Skeletal muscle satellite cell (primary cell): ENCODE data around the gene CER1.

Experiments used
- H3K27me3 ChIP-seq: 2 replicates; pipeline ENCODE4 v1.7.0; 2013; ENCODE audit warnings: low read length; ENCODE audit not compliant: control insufficient read depth, insufficient read depth
- H3K36me3 ChIP-seq: 2 replicates; pipeline ENCODE4 v1.7.0; 2013; ENCODE audit warnings: mild to moderate bottlenecking, control low read depth, low read length; ENCODE audit not compliant: insufficient read depth
- H3K4me1 ChIP-seq: 2 replicates; pipeline ENCODE4 v1.7.0; 2013; ENCODE audit warnings: low read length; ENCODE audit not compliant: control insufficient read depth, insufficient read depth
- H3K4me2 ChIP-seq: 2 replicates; pipeline ENCODE4 v1.7.0; 2013; ENCODE audit warnings: mild to moderate bottlenecking, low read length
- H3K4me3 ChIP-seq: 2 replicates; pipeline ENCODE4 v1.7.0; 2013; ENCODE audit warnings: low read length
- H3K9ac ChIP-seq: 2 replicates; pipeline ENCODE4 v1.7.0; 2013; ENCODE audit warnings: mild to moderate bottlenecking, low read depth, low read length, moderate library complexity
- H3K9me3 ChIP-seq: replicated peaks from 2 replicates; pipeline ENCODE4 v1.7.0; 2013; ENCODE audit warnings: mild to moderate bottlenecking, control low read depth, low read length

Gene CER1

DNA sequence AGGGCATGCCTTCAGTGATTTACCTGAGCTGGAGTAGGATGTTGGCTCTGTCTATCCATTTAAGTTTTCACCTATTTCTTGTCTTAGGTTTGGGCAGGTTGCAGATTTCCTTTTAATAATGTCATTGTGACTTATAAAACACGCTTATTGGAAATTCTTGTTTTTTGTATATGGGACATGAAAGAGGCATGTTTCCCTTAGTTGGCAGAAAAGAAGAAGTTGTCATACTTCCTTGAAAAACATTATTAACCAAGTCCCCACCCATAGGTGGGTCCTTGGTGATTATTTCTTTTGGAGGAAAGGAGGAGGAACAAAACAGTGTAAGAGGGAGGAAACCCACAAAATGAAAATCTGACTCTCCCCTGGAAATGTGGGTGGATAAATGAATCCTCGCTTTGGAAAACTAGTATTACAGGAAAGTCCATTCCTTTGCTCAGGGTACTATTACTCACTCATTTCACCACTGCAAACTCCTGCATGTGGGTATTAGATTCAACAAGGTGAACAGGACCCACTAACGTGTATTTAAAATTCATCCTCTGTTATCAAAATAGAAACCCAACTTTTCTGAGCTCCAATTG is 9.3 kb downstream of the CER1 start:
- Histone ChIP-seq H3K4me1 (peaks cover 2% of the 10 kb centered on the region), H3K27me3 (peaks cover 3% of the 10 kb centered on the region), H3K9me3 (no peaks in the 10 kb centered on the region), H3K9ac (no peak overlapping the region), H3K4me2 (no peak overlapping the region), H3K36me3 (no peaks in the 10 kb centered on the region), H3K4me3 (no peak overlapping the region)

GRCh38 chr9:14710804-14711203 is 11.7 kb downstream of the CER1 start:
- Histone ChIP-seq H3K4me3 (no peak overlapping the region), H3K27me3 (peaks cover under 1% of the 10 kb centered on the region), H3K9me3 (no peaks in the 10 kb centered on the region), H3K9ac (no peak overlapping the region), H3K36me3 (no peaks in the 10 kb centered on the region), H3K4me1 (peaks cover 2% of the 10 kb centered on the region), H3K4me2 (no peak overlapping the region)

DNA sequence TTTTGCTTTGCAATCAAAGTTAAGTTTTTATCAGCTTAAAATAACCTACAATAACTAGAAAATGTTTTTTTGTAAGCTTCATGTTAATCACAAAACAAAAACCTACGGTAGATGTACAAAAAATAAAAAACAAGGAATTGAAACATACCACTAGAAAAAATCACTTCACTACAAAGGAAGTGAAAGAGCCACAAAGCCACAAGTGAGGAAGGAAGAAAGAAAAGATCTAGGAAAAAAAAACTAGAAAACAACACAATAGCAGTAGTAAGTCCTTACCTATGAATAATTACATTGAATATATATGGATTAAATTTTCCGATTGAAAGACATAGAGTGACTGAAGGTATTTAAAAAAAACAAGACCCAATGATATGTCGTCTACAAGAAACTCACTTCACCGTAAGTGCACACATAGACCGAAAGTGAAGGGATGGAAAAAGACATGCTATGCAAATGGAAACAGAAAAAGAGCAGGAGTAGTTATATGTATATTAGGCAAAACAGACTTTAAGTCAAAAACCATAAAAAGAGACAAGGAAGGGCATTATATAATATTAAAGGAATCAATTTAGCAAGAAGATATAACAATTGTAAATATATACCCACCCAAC is 15.9 kb downstream of the CER1 start:
- Histone ChIP-seq H3K36me3 (no peaks in the 10 kb centered on the region), H3K4me3 (no peak overlapping the region), H3K9me3 (peaks cover 4% of the 10 kb centered on the region), H3K4me2 (no peak overlapping the region), H3K27me3 (peaks cover 5% of the 10 kb centered on the region), H3K9ac (no peak overlapping the region), H3K4me1 (peaks cover 2% of the 10 kb centered on the region)

GRCh38 chr9:14705079-14705478 is 17.5 kb downstream of the CER1 start:
- Histone ChIP-seq H3K9me3 (peaks cover 4% of the 10 kb centered on the region), H3K27me3 (peaks cover 18% of the 10 kb centered on the region), H3K36me3 (no peaks in the 10 kb centered on the region), H3K4me3 (no peak overlapping the region), H3K4me1 (no peaks in the 10 kb centered on the region), H3K4me2 (no peak overlapping the region), H3K9ac (no peak overlapping the region)

DNA sequence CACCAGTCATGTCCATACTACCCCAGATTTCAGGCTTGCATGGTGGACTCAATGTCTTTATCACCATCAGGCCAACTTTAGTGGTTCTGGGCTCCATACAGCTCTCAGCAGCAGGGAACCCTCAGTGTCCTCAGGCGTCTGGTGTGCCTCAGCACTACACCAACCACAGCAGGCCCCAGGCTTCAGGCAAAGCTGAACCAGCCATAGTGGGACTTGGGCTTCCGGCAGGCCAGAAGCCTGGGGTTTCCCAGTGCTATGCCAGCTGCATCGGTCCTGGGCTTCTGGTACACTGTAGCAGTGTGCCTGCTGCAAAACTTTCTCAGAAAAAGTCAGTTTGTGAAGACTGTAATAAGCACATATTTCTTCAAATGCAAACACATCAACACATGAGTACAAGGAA is 18.3 kb downstream of the CER1 start:
- H3K9ac ChIP-seq: no peak overlapping the region
- H3K4me1 ChIP-seq: no peaks in the 10 kb centered on the region
- no peaks in the 10 kb centered on the region for H3K36me3 ChIP-seq
- peaks cover 20% of the 10 kb centered on the region for H3K27me3 ChIP-seq
- no peak overlapping the region for H3K4me3 ChIP-seq
- H3K9me3 ChIP-seq: peaks cover 4% of the 10 kb centered on the region
- no peak overlapping the region for H3K4me2 ChIP-seq

DNA sequence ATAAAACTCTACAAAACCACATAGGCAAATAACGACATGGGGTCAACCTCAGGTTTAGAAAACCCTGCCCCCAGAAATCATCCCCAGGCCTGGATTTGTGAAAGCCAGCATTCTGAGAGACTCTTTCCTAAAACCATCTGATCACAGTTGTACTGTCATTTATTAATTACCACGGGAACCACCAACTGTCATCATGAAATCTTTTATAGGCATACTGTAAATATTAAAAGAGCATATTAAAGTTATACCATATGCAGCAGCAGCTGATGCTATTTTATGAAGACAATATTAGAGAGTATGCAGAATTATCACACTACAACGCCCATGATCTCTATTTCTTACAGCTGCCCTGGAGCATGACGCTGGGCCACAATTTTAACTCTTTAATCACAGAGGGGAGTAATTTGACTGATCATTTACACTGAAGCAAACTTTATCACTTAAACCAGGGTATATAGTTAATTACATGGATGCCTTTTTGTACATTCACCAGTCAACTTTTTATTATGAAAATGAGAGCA is 20.3 kb downstream of the CER1 start:
- H3K27me3 ChIP-seq: peaks cover 23% of the 10 kb centered on the region
- no peak overlapping the region for H3K4me3 ChIP-seq
- H3K4me2 ChIP-seq: no peak overlapping the region
- H3K4me1 ChIP-seq: no peaks in the 10 kb centered on the region
- no peaks in the 10 kb centered on the region for H3K36me3 ChIP-seq
- no peak overlapping the region for H3K9ac ChIP-seq
- peaks cover 4% of the 10 kb centered on the region for H3K9me3 ChIP-seq

- H3K4me3 ChIP-seq: peak within 1 kb of the TSS; percentile 80
- peaks cover 6% of the 10 kb centered on the region for H3K27me3 ChIP-seq
- peak within 1 kb of the TSS; percentile 91 for H3K4me2 ChIP-seq
- H3K9ac ChIP-seq: peak within 1 kb of the TSS; percentile 81
- H3K36me3 ChIP-seq: peaks cover 5% of the 10 kb centered on the region
- H3K4me1 ChIP-seq: peaks cover 27% of the 10 kb centered on the region
- H3K9me3 ChIP-seq: no peaks in the 10 kb centered on the region
Observed at GRCh38 chr9:14693251-14693861, 29.2 kb downstream of the CER1 start, which contains the start of gene ZDHHC21. Gene ZDHHC21 (minus strand): TSS chr9:14693432. CDS start chr9:14674340, 19,092 bp downstream.

- H3K4me3 ChIP-seq: peak overlapping the region; percentile 80
- peak overlapping the region; percentile 91 for H3K4me2 ChIP-seq
- H3K9me3 ChIP-seq: no peaks in the 10 kb centered on the region
- H3K4me1 ChIP-seq: peaks cover 34% of the 10 kb centered on the region
- H3K9ac ChIP-seq: peak overlapping the region; percentile 81
- peaks cover 10% of the 10 kb centered on the region for H3K36me3 ChIP-seq
- peaks cover 6% of the 10 kb centered on the region for H3K27me3 ChIP-seq
Observed at GRCh38 chr9:14692470-14693250, 29.9 kb downstream of the CER1 start.

GRCh38 chr9:14690948-14691730 is 31.4 kb downstream of the CER1 start:
- H3K4me1 ChIP-seq: peaks cover 47% of the 10 kb centered on the region
- no peaks in the 10 kb centered on the region for H3K27me3 ChIP-seq
- no peak overlapping the region for H3K9ac ChIP-seq
- peak overlapping the region; percentile 37 for H3K4me2 ChIP-seq
- H3K36me3 ChIP-seq: peaks cover 10% of the 10 kb centered on the region
- H3K9me3 ChIP-seq: no peaks in the 10 kb centered on the region
- H3K4me3 ChIP-seq: no peak overlapping the region

DNA sequence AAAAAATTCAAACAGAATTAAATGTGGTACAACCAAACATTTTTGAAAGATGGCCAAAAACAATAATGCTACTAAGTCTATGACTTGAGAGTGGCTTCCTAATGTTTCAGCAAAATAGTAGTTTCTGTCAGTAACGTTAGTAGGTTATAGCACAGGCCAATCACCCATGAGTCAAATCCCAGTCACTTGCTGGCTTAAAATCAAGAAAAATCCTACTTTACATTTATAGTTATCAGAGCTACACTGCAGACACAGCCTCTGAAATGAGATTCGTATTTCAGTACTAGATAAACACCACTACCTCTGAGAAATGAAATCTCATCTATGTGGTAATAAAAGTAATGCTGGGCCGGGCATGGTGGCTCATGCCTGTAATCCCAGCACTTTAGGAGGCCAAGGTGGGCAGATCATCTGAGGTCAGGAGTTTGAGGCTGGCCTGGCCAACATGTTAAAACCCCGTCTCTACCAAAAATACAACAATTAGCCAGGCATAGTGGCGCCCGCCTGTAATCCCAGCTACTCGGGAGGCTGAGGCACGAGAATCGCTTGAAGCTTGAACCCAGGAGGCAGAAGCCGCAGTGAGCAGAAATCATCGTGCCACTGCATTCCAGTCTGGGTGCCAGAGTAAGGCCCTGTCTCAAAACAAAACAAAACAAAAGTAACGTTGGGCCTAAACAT is 35.4 kb downstream of the CER1 start:
- H3K36me3 ChIP-seq: peaks cover 10% of the 10 kb centered on the region
- H3K9me3 ChIP-seq: no peaks in the 10 kb centered on the region
- peak overlapping the region; percentile 16 for H3K4me3 ChIP-seq

More for the DNA sequence above, 35.4 kb downstream of the CER1 start:
- Histone ChIP-seq H3K4me1 (peaks cover 42% of the 10 kb centered on the region), H3K27me3 (no peaks in the 10 kb centered on the region), H3K4me2 (peak overlapping the region; percentile 70), H3K9ac (no peak overlapping the region)
